ENCODE measurements around the gene RNASE3.

DNA sequence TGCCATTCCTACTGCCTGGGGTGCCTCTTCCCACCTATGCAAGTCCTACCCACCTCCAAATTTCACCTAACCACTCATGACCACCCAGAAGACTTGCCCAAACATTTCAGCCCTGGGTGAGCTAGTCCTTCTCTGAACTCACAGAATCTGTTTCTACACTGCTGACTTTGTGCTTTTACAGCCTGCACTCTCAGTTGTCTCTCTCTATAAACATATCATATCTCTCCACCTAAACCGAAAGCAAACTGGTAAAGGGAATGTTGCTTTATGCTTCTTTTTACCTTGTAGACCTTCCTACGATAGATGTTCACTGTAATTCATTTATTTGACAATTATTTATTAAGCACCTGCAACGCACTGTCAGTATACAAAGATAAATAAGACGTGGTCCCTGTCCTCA is 38.1 kb upstream of the RNASE3 start:
- TF ChIP-seq, protein P1, sequence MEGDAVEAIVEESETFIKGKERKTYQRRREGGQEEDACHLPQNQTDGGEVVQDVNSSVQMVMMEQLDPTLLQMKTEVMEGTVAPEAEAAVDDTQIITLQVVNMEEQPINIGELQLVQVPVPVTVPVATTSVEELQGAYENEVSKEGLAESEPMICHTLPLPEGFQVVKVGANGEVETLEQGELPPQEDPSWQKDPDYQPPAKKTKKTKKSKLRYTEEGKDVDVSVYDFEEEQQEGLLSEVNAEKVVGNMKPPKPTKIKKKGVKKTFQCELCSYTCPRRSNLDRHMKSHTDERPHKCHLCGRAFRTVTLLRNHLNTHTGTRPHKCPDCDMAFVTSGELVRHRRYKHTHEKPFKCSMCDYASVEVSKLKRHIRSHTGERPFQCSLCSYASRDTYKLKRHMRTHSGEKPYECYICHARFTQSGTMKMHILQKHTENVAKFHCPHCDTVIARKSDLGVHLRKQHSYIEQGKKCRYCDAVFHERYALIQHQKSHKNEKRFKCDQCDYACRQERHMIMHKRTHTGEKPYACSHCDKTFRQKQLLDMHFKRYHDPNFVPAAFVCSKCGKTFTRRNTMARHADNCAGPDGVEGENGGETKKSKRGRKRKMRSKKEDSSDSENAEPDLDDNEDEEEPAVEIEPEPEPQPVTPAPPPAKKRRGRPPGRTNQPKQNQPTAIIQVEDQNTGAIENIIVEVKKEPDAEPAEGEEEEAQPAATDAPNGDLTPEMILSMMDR (IDR thresholded peaks at IDR 0.05; ENCODE audit: insufficient read depth, low read depth, low read length) = no peak
- TF ChIP-seq EZH2 (IDR thresholded peaks at IDR 0.05; ENCODE audit: insufficient read depth, low read length) = no peak

All from astrocyte (in vitro differentiated cells and primary cell).